ENCODE data around the gene BANP. TPM values are rescaled to one million over a fixed set of nuclear protein-coding genes. Genes with fewer than 3 reads are reported as not detected.

Gene BANP
- total and polyA plus RNA-seq, 2 experiments from 2014 or later: 26.7 to 27.9 TPM

GRCh38 chr16:88068476-88069396 lies 117.5 kb downstream of the BANP start:
- no peaks in the 10 kb centered on the region for H3K9me3 ChIP-seq (ENCODE audit: low read depth)
- no peaks in the 10 kb centered on the region for H3K27me3 ChIP-seq
- H3K36me3 ChIP-seq: no peaks in the 10 kb centered on the region
- H3K4me3 ChIP-seq: no peak overlapping the region
- H3K4me1 ChIP-seq (ENCODE audit: low read depth): no peaks in the 10 kb centered on the region
- DNase-seq (ENCODE audit: low read depth in 1 of 2, low spot score in 1 of 2): no peak
- TF ChIP-seq CTCF (IDR thresholded peaks at IDR 0.05; ENCODE audit: low read depth, low read length): no peak
- H3K27ac ChIP-seq: no peak overlapping the region

GRCh38 chr16:88069397-88070168 lies 118.3 kb downstream of the BANP start:
- Histone ChIP-seq H3K27ac (no peak overlapping the region), H3K36me3 (no peaks in the 10 kb centered on the region), H3K4me1 (ENCODE audit: low read depth) (no peaks in the 10 kb centered on the region), H3K27me3 (no peaks in the 10 kb centered on the region), H3K4me3 (no peak overlapping the region), H3K9me3 (ENCODE audit: low read depth) (no peaks in the 10 kb centered on the region)
- no peak for TF ChIP-seq CTCF (IDR thresholded peaks at IDR 0.05; ENCODE audit: low read depth, low read length)
- DNase-seq (ENCODE audit: low read depth in 1 of 2, low spot score in 1 of 2): no peak

- no peaks in the 10 kb centered on the region for H3K36me3 ChIP-seq
- H3K9me3 ChIP-seq (ENCODE audit: low read depth): no peaks in the 10 kb centered on the region
- TF ChIP-seq CTCF (IDR thresholded peaks at IDR 0.05; ENCODE audit: low read depth, low read length): no peak
- no peak overlapping the region for H3K4me3 ChIP-seq
- no peaks in the 10 kb centered on the region for H3K4me1 ChIP-seq (ENCODE audit: low read depth)
- no peaks in the 10 kb centered on the region for H3K27me3 ChIP-seq
- H3K27ac ChIP-seq: no peak overlapping the region
- DNase-seq (ENCODE audit: low read depth in 1 of 2, low spot score in 1 of 2): no peak
Measured at GRCh38 chr16:88070341-88070740, 119.1 kb downstream of the BANP start.

- Histone ChIP-seq H3K27ac (no peak overlapping the region), H3K9me3 (ENCODE audit: low read depth) (no peaks in the 10 kb centered on the region), H3K27me3 (no peaks in the 10 kb centered on the region), H3K36me3 (no peaks in the 10 kb centered on the region), H3K4me3 (no peak overlapping the region), H3K4me1 (ENCODE audit: low read depth) (no peaks in the 10 kb centered on the region)
- no peak for DNase-seq (ENCODE audit: low read depth in 1 of 2, low spot score in 1 of 2)
- TF ChIP-seq CTCF (IDR thresholded peaks at IDR 0.05; ENCODE audit: low read depth, low read length): no peak
Measured at GRCh38 chr16:88070989-88071625, 119.9 kb downstream of the BANP start.

- Histone ChIP-seq H3K27me3 (no peaks in the 10 kb centered on the region), H3K27ac (no peak overlapping the region), H3K9me3 (ENCODE audit: low read depth) (no peaks in the 10 kb centered on the region), H3K4me3 (no peak overlapping the region), H3K36me3 (no peaks in the 10 kb centered on the region), H3K4me1 (ENCODE audit: low read depth) (peaks cover 4% of the 10 kb centered on the region)
- TF ChIP-seq CTCF (IDR thresholded peaks at IDR 0.05; ENCODE audit: low read depth, low read length): no peak
- no peak for DNase-seq (ENCODE audit: low read depth in 1 of 2, low spot score in 1 of 2)
Measured at GRCh38 chr16:88071908-88072307, 120.7 kb downstream of the BANP start.

All from cardiac muscle cell (in vitro differentiated cells and primary cell).